GM19397 (cell line): ENCODE measurements around the gene HPCA.
"Not testable (repeated sequence)": the region's sequence is repeated elsewhere in the genome, so short reads cannot be mapped to it uniquely, and the experiment has no call there.

ENCODE experiments used
- ATAC-seq: cut with Tn5 transposase; IDR thresholded peaks from one replicate; pipeline ENCODE4 v1.9.1; 2021; ENCODE audit warnings: mild to moderate bottlenecking, moderate library complexity; ENCODE audit not compliant: unreplicated experiment

HPCA gene

DNA sequence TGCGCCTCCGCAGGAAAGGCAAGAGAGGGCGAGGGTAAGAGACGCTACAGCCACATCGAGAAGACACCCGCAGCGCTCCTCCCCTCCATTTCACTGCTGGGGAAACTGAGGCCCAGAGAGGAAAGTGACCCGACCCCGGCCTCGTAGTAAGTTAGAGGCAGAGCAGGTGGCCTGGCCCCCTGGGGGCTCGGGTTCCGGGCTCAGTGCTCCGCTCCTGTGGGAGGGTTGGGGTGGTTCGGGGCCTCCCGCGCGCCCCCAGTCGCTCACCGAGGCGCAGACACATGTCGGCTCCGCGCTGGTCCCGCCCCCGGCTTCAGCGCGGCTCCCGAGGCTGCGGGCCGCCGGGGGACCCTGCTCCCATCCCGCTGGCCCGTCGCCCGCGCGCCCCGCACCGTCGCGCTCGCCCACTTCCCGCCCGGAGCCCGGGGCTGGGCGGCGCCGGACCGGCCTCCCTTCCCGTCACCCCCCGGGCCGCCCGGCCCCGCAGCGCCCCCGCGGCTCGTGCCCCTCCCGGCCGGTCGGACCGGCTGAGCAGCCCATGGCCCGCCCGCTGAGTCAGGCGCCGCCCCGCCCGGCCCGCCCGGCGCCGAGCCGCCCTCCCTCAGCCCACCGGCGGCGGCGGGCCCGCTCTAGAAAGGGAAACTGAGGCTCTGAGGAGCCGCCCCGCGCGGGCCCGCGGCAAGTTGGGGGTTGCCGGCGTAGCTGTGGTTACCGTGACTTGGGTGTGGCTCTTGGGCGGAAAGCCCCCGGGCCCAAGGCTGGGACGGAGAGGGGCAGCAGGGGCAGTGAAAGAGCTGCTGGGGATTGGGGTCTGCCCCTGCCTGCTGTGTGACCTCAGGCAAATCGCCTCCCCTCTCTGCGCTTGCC, 14.9 kb downstream of the HPCA start, which contains the start of gene TMEM54:
TMEM54 (minus strand) TSS at position 434 of the 867 bp plus-strand sequence; CDS start at position 283, 151 bp downstream.
- ATAC-seq, result no peak

- no peak for ATAC-seq
These were observed 15.7 kb downstream of the HPCA start for GRCh38 chr1:32901823-32902534.

DNA sequence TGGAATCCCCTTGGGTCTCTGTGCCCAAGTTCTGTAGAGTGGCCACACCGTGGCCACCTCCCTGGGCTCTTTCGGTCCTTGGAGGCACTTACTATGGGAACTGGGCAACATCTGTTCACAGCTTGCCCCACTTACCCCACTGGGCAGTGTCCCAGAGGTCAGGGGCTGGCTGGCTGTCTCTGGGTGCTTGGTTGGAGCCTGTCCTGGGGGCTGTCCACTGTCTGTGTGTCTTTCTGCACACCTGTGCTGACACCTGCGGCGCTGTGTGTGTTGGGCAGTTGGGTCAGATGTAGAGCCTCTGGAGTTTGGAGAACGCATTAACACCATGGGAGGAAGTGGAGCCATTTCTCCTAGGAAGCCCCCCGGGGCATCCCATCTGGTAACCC, 16.2 kb downstream of the HPCA start:
- ATAC-seq, result no peak

DNA sequence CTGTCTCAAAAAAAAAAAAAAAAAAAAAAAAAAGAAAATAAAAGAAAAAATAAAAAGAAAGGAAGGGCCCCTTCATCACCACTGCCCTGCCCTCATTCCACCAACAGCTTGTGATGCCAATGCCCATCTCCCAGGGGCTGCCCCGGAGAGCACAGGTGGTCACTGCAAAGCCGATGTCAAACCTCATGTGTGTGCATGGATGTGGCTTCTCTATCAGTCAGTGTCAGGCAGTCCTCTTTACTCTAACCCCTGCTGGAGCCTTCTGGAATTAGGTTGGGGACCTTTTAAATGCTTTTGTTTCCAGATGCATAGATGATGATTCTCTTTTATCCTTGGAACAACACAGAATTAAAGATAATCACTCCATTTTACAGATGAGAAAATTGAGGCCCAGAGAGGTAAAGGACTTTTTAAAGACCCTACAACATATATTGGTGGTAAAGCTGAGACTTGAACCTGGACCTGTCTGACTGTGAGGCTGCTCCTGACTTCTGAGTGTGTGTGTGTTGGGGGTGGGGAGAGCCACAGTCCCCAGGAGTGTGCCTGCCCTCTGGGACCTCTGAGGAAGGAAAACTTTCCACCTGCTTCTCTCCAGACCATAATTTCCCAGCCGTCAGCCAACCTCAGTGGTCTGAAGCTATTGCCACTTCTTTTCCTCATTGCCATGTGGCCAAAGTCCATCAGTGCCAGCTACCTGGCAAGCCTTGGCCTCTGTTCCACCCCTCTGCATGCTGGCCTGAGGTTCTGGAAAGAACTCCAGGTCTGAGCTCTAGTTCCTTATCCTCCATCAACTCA, 17.9 kb downstream of the HPCA start:
- no peak for ATAC-seq

- ATAC-seq, result no peak
These were observed 18.5 kb downstream of the HPCA start for GRCh38 chr1:32904797-32905196.

DNA sequence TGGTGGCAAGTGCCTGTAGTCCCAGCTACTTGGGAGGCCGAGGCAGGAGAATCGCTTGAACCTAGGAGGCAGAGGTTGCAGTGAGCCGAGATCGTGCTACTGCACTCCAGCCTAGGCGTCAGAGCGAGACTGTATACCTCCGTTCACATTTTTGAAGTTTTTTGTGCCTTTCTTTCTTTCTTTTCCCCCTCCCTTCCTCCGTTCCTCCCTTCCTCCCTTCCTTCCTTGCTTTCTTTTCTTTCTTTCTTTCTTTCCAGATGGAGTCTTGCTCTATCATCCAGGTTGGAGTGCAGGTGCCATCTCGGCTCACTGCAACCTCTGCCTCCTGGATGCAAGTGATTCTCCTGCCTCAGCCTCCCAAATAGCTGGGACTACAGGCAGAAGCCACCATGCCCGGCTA, 19.3 kb downstream of the HPCA start:
- not testable (repeated sequence) for ATAC-seq

DNA sequence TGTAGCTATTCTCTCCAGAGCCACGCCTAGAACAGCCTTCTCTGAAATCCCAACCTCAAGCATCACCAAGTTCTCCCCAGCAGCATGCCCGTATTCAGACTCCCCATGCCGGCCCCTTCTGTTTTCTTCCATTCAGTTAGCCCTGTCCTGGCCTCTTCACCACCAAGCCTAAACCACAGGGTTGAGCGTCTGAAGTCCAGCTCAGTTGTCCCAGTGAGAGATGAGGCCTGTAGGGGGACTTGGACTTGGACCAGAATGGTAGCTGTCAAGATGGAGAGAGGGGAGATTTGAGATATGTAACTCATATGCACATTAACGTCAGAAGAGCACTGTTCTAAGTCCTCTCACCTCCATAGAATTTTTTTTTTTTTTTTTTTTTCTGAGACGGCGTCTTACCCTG, 20.4 kb downstream of the HPCA start:
- no peak for ATAC-seq

DNA sequence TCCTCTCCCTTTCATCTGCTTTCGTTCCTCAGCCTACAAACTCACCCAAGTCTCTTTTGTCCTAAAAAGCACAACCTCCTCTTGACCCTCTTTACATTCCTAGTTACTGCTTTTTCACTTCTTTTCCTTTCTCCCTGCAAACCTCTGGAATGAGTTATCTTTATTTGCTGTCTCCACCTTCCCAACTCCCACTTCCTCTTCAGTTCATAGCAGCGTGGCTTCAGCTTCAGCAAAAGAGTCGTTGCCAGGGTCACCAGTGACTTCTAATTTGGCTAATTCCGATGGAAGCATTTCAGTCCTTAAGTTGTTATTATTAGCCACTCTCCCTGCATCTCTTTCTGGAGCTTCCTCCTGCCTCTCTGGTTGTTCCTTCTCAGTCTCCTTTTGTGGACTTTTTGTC, 21.1 kb downstream of the HPCA start:
- no peak for ATAC-seq

DNA sequence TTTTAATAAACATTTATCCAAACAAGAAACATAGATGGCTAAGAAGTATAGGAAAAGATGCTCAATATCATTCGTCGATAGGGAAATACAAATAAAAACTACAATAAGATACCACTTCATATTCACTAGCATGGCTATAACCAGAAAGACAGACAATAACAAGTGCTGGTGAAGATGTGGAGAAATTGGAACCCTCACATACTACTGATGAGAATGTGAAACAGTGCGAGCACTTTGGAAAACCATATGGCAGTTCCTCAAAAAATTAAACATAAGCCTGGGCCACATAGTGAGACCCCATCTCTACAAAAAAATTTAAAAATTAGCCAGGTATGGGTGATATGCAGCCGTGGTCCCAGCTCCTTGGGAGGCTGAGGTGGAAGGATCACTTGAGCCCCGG, 24.0 kb downstream of the HPCA start:
- no peak for ATAC-seq

- ATAC-seq, result no peak
These were observed 29.7 kb downstream of the HPCA start for GRCh38 chr1:32915766-32916706.

- ATAC-seq, result no peak
These were observed 31.2 kb downstream of the HPCA start for GRCh38 chr1:32917521-32917920.

- ATAC-seq, result no peak
These were observed 31.9 kb downstream of the HPCA start for GRCh38 chr1:32918179-32918578.

DNA sequence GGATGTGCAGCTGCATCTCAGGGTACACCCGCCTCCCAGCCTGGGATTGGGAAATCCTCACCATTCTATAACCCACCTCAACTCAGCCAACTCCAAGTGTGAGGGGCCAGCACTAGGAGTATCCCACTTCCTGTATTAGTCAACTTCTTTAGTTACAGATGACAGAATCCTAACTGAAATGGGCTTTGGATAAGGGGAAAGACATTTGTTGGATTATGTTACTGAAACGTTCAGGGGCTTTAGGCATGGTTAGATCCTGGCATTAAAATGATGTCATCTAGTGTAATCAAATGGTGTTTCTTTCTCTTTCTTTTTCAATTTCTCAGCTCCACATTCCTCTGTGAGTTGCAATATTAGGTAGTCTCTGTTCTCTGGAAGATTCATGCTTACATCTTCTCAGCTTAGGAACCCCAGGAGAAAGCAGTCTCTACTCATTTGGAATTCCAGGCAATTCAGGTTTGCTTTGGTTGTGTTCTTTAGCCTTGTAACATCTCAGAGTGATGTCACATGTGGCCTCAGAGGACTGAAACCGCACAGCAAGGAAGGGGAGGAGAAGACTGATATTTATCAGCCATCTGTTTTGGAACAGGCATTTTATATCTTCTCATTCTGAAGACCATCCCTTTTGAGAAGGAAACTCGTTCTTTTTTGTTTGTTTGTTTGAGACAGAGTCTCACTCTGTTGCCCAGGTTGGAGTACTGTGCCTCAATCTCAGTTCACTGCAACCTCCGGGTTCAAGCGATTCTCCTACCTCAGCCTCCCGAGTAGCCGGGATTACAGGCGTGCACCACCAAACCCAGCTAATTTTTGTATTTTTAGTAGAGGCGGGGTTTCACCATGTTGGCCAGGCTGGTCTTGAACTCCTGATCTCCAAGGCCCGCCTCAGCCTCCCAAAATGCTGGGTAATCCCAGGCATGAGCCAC, 33.8 kb downstream of the HPCA start:
- no peak for ATAC-seq

GRCh38 chr1:32920833-32921232, 34.5 kb downstream of the HPCA start:
- ATAC-seq, result no peak

DNA sequence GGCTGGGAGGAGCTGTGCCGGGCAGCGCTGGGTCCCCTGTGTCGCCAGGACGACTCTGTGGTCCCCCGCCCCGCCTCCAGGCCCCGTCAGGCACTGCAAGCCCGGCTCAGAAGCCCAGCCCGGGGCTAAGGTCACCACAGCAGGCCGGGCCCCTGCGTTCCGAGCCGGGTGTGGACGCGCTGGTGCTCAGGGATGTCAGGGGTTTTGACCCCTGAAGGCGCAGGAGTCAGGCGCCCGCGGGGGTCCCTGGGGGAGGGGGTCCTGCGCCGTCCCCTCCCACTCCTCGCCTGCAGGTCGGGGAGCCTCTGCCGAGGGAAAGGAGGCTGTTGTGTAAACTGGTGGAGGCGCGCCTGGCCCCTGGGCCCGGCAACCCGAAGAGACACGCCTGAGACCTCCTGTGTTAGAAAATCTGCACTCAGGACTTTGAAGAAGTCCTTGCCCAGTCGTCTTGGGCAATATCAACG, 38.6 kb downstream of the HPCA start:
- no peak for ATAC-seq

DNA sequence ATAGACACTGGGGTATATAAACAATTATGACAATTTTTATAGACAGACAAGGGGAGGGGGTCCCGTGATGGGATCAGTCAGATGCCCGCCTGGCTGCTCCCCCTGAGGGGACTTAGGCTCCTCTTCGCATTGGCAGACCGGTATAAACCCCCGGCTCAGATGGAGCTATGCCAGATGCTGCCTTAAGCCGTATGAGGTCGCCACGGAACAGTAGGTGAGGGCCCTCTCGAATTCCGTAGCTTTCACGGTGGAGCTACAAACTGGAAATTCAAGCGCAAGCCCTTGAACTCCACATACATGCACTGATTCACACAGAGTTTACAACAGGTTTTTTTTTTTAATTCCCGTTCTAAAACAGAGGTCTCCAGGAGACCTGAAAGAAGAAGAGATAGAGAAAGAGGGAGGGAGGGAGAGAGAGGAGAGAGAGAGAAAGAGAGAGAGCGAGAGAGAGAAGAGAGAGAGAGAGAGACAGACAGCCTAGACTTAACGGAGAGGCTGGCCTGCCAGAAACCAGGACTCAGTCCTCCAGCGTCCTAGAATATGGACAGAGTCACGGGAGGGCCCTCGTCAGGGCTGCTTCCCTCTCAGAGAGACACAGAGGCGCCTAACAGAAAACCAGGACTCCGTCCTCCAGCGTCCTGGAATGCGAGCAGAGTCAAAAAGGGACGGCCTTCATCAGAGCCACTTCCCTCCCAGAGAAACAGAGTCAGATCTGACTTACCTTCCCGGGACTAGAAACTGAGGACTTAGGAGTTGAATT, 39.3 kb downstream of the HPCA start:
- ATAC-seq, result no peak

DNA sequence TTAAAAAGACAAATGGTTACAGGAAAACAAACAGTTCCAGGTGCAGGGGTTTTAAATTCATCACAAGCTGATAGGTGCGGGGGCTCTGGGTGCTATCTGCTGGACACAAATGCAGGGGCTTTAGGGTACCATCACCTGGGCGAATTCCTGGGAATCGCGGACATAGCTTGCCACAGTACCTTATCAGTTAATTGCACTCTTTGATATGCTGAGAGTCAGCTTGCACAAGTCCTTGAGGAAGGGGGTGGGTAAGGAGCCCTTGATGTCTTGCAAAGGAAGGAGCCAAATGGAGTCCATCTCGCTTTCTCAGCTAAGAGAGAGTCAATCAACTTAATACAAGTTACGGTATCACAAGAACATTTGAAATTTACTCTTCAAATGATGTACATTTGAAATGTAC, 40.3 kb downstream of the HPCA start:
- ATAC-seq, result no peak

DNA sequence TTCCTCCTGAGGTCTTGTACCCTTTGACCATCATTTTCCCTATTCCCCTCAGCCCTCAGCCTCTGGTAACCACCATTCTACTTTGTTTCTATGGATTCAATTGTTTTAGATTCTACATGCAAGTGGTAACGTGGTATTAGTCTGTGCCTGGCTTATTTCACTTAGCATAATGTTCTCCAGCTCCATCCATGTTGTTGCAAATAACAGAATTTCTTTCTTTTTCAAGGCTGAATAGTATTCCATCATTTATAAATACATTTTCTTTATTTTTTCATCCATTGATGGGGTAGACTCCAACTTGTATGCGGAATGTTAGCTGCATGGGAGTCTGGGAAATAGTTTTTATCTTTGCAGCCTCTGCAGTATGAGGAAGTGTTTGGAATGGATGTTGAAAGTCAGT, 41.1 kb downstream of the HPCA start:
- ATAC-seq, result no peak
